Left hindlimb (tissue), 1 donor: ENCODE measurements around the gene PRR19.
"Not testable (repeated sequence)": the region's sequence is repeated elsewhere in the genome, so short reads cannot be mapped to it uniquely, and the experiment has no call there.

Source experiments
- DNase-seq: peaks from one replicate; pipeline ENCODE4 v3.0.0-alpha.2; 2018

The PRR19 gene

DNA sequence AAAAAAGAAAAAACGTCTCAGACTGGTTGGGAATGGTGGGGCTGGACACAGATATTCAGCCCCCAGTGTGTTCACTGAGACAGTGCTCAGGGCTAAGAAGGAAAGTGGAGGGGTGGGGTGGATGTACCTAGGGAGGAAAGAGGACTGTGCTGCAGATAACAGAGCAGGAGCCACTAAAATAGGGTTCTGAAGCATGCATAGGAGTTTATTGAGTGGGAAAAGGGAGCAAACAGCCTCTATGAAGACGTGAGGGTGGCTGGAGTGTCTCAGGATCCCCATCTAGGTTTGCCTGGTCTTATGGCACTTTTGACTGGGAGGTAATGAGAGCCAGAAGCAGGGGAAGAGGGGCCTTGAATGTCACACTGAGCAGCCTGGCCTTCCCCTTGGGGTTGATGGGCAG is 26.9 kb downstream of the PRR19 start:
- no peak for DNase-seq

DNA sequence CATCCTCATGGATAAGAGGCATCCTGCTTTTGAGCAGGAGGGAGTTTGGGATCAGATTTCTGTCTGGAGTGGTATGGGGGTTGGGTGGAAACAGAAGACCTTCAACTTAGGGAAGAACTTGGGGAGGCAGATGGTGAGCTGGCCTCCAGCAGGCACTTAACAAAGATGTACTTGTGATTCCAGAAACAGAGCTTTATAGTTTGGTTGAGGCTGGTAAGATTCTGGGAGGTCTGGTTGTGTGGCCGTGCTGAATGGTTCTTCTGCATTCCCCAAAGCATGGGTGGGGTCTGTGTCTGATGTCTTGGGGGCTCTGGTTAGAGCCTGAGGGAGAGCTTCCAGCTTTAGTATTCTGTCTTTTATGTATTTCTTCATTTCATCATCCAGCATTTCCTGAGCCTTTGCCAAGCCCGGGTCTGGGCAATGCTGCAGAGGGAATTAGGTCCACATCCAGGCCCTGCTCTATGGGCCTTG is 28.3 kb downstream of the PRR19 start:
- no peak for DNase-seq

DNA sequence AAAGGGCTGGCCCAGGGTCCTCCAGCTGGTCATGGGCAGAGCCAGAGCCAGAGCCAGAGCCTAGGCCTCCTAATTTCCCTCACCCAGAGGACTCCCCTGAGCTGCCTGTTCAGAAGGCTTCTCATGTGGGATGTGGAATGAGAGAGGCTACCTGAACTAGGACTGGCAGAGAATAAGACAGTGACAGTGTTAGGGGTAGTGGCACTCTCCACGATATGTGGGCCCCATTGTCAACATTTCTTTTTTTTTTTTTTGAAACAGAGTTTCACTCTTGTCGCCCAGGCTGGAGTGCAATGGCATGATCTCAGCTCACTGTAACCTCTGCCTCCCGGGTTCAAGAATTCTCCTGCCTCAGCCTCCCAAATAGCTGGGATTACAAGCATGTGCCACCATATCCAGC is 29.4 kb downstream of the PRR19 start:
- not testable (repeated sequence) for DNase-seq

DNA sequence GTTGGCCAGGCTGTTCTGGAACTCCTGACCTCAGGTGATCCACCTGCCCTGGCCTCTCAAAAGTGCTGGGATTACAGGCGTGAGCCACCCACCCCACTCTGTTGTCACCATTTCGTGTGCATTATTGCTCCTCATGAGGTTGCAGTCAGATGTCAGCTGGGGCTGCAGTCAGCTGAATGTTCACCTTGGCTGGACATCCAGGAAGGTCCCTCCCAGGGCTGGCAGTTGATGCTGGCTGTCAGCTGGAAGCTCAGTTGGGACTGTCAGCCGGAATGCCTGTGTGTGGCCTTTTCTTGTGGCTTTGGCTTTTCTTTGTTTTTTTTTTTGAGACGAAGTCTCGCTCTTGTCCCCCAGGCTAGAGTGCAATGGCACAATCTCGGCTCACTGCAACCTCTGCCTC is 30.1 kb downstream of the PRR19 start:
- no peak for DNase-seq

DNA sequence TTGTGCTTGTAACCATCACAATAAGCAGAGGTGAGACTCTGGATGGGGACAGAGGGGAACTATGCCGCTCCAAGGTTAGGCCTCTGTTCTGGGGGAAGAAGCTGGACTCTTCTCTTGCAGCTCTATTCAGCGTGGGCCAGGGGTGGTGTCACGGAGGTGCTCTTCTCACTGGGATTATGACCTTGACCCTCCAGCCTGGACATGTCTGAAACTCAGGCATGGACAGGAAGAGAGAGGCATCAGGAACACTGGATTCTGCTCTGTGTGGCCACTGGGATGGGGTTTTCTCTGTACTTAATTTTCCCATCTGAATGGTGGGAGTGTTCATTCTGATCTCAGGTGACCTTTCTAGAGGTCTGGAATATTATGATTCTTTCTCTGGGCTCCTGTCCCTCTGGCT is 31.1 kb downstream of the PRR19 start:
- DNase-seq: no peak

DNA sequence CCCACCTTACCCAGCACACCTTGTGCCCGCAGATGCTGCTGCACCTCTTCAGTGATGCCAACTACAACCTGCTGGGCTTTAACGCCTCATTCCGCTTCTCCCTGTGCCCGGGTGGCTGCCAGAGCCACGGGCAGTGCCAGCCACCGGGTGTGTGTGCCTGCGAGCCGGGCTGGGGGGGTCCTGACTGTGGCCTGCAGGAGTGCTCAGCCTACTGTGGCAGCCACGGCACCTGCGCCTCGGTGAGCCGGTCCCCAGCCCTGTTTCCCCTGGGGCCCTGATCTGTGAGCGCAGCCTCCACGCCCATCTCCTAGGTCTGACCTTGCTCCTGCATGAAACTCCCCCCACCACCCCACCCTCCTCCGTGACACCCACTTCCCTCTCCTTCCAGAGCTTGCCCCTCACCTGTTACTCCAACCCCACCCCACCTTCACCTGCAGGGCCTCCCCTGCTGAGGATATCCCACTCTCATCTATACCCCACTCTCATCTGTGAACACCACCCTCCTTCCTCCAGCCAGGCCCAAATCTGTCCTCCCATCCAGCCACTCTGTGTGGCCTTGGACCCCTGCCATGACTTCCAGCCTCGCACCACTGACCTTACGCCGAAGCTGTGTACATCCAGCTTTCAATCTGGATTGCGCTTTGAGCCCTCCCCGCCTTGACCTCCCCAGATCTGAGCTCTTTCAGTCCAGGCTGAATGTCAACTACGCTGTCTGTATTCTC is 32.2 kb downstream of the PRR19 start:
- DNase-seq: no peak

DNA sequence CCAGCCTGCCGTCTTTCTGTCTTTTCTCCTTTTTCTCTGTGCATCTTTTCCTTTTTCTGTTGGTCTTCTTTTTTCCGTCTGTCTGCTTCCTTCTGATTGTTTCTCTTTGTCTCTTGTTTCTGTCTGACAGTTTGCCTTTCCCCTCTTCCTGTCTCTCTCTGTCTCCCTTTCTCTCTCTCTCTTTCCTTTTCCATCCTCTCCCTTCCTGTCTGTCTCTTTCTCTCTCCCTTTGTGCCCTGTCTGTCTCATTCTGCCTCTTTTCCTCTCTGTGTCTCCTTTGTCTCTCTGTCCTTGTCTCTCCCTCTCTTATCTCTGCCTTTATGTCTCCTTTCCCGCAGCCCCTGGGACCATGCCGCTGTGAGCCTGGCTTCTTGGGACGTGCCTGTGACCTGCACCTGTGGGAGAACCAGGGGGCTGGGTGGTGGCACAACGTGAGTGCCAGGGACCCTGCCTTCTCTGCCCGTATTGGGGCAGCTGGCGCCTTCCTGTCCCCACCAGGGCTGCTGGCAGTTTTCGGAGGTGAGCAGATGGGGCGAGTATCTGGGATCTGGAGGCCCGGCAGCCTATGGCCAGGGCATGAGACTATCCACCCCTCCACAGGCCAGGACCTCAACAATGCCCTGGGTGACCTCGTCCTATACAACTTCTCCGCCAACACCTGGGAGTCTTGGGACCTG is 32.9 kb downstream of the PRR19 start:
- no peak for DNase-seq

DNA sequence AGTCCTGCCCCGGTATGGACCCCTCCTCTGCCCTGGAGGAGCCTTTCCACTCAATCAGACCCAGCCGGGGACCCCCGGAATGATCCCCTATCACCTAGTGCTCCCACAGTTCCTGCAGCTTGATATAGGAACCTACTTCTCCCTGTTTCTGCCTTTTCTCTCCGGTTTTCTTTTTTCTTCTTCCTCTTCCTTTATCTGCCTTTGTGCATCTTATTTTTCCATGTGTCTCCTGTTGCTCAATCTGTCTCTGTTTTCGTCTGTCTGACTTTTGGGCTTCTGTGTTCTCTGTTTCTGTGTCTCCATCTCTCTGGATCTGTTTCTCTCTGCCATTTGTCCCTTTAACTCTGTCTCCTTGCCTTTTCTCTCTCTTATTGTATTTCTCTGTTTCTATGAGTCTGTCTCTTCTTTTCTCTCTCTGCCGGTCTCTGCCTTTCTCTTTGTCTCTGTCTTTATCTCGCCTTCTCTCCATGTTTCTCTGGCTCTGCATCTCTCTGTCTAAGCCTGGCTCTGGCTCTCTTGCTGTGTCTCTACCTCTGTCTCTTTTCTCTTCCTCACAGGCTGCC is 33.5 kb downstream of the PRR19 start:
- DNase-seq: no peak

DNA sequence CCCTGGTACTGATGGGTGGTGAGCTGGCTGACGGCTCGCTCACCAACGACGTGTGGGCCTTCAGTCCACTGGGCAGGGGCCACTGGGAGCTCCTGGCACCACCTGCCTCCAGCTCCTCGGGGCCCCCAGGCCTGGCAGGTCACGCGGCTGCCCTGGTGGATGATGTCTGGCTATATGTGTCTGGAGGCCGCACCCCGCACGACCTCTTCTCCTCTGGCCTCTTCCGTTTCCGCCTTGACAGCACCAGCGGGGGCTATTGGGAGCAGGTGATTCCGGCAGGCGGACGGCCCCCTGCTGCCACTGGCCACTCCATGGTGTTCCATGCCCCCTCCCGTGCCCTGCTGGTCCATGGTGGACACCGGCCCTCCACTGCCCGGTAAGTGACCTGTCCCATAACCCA is 34.0 kb downstream of the PRR19 start:
- no peak for DNase-seq

DNA sequence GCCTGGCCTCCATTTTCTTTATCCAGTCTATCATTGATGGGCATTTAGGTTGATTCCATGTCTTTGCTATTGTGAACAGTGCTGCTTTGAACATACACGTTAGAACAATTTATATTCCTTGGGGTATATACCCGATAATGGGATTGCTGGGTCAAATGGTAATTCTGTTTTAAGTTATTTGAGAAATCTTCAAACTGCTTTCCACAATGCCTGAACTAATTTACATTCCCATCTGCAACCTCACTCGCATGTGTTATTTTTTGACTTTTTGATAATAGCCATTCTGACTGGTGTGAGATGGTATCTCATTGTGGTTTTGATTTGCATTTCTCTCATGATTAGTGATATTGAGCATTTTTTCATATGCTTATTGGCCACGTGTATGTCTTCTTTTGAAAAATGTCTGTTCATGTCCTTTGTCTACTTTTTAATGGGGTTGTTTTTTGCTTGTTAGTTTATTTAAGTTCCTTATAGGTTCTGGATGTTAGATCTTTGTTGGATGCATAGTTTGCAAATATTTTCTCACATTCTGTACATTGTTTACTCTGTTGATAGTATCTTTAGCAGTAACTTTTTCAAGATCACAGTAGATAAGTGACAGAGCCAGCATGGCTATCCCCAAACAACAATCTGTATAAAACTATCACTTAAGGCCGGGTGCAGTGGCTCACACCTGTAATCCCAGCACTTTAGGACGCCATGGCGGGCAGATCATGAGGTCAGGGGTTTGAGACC is 37.4 kb downstream of the PRR19 start:
- not testable (repeated sequence) for DNase-seq

DNA sequence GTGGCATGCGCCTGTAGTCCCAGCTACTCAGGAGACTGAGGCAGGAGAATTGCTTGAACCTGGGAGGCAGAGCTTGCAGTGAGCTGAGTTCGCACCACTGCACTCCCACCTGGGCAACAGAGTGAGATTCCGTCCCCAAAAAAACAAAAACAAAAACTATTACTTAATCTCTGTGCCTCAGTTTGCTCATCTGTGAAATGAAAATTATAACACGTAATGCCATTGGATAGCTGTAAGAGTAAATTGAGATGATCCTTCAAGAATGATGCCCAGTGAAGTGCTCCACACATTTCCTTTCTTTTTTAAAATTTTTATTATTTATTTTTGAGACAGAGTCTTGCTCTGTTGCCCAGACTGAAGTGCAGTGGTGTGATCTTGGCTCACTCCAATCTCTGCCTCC is 38.0 kb downstream of the PRR19 start:
- DNase-seq: not testable (repeated sequence)

DNA sequence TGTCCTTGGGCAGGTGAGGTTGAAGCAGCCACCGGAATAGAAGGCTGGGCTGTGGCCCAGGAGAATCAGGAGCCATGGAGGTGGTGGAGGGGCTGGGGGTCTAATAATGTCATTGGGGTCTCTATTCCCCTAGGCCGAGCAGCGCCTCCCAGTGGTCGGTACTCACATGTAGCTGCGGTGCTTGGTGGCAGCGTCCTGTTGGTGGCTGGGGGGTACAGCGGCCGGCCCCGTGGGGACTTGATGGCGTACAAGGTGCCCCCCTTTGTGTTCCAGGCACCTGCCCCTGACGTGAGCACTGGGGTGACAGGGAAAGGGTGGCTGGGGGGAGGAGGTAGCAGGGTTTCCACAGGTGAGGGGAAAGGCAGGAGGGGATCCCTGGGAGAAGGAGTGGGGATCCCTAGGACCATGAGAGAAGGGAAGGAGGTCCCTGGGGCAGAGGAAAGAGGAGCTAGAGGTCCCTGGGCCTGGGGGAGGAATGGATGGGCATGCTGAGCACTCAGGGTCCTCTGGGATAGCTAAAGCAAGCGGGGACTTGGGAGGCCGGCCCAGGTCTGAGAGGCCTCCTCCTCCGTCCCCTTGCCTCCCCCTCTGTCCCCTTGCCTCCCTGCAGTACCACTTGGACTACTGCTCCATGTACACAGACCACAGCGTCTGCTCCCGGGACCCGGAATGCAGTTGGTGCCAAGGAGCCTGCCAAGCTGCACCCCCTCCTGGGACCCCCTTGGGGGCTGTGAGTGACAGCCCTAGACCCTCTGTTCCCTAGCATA is 41.6 kb downstream of the PRR19 start:
- no peak for DNase-seq

DNA sequence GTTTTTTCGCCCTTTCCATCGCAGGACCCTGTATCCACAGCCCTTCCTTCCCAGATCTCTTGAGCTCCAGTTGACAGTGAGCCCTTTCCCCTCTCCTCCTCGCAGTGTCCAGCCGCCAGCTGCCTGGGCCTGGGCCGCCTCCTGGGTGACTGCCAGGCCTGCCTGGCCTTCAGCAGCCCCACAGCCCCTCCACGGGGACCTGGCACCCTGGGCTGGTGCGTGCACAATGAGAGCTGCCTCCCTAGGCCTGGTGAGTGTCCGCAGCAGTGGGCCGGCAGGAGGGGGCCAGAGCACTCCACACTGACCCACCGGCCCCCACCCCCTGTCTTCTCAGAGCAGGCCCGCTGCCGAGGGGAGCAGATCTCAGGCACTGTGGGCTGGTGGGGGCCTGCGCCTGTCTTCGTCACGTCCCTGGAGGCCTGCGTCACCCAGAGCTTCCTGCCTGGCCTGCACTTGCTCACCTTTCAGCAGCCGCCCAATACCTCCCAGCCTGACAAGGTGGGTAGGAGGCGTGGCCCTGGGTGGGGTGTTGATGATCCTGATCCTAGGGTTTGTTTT is 42.5 kb downstream of the PRR19 start:
- DNase-seq: no peak

DNA sequence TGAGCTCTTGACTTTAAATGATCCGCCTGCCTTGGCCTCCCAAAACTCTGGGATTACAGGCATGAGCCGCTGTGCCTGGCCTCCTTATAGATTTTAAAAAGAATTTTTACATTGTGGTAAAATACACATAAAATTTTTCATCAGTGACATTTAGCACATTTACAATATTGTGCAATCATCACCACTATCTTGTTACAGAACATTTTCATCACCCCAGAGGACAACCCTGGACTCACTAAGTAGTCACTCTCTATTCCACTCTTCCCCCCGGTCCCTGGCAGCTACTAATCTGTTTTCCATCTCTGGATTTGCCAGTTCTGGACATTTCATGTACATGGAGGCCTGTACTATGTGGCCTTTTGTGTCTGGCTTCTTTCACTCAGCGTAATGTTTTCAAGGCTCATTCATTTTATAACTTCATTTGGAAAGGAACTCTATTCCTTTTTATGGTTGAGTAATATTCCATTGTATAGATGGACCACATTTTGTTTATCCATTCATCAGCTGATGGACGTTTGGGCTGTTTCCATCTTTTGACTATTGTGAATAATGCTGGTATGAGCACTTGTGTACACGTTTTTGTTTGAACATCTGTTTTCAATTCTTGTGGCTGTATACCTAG is 43.4 kb downstream of the PRR19 start:
- DNase-seq: no peak

DNA sequence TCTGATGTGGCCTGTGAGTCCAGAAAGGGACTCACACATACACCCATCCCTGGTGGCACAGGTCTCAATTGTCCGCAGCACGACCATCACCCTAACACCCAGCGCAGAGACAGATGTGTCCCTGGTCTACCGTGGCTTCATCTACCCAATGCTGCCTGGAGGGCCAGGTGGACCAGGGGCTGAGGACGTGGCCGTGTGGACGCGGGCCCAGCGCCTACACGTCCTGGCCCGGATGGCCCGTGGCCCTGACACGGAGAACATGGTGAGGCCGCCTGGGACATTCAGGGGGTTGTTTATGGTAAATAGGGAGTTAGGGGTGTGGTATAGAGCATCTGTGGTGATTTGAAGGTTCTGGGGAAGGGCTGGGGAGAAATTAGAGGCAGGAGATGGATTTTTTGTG is 46.3 kb downstream of the PRR19 start:
- DNase-seq: no peak

DNA sequence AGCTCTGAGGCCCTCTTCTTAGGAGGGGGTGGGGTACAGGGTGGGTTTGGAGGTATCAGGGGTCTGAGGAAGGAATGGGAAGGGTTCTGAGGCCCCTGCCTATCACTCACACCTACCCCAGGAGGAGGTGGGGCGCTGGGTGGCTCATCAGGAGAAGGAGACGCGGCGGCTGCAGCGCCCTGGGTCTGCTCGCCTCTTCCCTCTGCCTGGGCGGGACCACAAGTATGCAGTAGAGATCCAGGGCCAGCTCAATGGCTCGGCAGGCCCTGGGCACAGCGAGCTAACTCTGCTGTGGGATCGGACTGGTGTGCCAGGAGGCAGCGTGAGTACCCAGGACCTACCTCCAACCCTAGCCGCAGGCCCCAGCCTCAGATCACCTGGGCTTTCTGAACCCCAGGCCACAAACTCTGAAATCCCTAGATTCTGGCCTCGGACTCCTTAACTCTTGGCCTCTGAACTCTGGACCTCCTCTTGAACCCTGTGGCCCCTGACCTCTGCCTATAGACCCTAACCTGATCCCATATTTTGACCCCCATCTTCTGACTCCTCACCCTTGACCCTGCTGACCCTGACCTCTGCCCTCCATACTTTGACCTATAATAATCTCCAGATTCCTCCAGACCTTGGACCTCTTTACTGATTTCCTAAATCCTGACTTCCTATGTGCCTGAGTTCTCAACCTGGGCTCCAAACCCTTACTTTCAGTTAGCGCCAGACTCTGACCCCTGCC is 47.6 kb downstream of the PRR19 start:
- no peak for DNase-seq

DNA sequence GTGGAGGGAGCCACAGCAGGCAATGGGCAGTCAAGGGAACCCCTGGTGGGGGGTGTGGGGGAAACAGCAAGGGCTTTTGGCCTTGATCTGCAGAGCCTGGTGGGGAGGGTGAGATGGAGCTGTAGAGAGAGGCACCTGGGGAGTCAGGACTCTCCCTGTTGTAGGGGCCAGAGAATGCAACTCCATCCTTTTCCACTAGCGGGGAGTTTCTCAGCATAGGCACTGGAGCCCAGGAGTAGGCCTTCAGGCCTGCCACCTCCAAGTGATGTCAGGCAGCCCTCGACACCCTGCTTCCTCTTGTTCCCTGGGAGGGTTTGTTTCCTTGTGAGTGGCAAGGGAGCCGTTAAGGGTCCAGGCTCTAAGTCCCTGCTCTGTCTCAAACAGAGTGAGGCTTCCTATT is 48.5 kb downstream of the PRR19 start:
- DNase-seq: no peak

DNA sequence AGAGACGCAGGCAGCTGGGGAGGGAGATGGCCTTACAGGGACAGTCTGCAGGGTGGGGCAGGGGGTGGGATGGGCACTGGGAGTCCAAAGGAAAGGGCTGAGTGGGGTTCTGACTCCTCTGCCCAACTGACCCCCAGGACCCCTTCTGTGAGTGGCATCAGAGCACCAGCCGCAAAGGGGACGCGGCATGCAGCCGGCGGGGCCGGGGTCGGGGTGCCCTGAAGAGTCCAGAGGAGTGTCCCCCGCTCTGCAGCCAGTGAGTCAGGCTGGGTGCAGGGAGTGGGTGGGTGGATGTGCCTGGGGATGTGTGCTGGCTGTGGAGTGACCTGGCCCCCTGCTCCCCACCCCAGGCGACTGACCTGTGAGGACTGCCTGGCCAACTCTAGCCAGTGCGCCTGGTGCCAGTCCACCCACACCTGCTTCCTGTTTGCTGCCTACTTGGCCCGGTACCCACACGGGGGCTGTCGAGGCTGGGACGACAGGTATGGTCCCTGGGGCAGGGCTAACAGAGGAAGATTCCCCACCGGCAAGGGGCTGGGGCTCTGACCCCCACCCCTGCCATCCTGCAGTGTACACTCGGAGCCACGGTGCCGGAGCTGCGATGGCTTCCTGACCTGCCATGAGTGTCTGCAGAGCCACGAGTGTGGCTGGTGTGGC is 49.3 kb downstream of the PRR19 start:
- no peak for DNase-seq

DNA sequence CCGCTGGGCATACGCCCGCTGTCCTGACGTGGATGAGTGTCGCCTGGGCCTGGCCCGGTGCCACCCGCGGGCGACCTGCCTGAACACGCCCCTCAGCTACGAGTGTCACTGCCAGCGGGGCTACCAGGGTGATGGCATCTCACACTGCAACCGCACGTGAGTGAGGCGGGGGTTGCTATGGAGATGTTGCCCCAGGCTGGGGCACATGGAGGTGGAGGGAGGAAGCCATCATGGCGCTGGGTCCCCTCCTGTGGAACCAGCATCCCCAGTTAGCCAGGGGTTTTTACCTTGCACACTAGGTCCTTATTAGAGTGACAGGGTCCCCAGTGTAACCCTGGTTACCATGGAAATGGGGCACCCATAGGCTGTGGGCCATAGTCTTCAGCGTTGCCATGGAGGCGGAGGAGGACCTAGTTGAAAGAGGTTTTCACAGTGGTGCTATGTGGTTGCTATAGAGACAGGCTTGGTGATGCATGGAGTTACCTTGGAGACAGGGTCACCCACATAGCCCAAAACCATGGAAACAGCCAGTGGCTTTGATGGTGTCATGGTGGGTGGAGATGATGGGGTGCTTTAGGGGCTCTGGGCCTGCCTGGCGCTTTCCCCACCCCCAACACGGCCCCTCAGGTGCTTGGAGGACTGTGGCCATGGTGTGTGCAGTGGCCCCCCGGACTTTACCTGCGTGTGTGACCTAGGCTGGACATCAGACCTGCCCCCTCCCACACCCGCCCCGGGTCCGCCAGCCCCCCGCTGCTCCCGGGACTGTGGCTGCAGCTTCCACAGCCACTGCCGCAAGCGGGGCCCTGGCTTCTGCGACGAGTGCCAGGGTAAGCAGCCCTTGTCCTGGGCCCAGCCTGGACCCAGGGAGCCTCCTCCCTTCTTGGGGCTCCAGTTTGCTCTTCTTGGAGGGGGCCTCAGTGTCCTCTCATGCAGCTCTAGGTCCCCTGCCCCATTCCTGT is 50.6 kb downstream of the PRR19 start:
- no peak for DNase-seq
